GM19023 (cell line): Measurements from ENCODE around the gene STX10.

ENCODE experiments used
- ATAC-seq: cut with Tn5 transposase; IDR thresholded peaks from one replicate; pipeline ENCODE4 v1.9.1; 2021; ENCODE audit warnings: mild to moderate bottlenecking, moderate library complexity; ENCODE audit not compliant: unreplicated experiment

STX10 gene

DNA sequence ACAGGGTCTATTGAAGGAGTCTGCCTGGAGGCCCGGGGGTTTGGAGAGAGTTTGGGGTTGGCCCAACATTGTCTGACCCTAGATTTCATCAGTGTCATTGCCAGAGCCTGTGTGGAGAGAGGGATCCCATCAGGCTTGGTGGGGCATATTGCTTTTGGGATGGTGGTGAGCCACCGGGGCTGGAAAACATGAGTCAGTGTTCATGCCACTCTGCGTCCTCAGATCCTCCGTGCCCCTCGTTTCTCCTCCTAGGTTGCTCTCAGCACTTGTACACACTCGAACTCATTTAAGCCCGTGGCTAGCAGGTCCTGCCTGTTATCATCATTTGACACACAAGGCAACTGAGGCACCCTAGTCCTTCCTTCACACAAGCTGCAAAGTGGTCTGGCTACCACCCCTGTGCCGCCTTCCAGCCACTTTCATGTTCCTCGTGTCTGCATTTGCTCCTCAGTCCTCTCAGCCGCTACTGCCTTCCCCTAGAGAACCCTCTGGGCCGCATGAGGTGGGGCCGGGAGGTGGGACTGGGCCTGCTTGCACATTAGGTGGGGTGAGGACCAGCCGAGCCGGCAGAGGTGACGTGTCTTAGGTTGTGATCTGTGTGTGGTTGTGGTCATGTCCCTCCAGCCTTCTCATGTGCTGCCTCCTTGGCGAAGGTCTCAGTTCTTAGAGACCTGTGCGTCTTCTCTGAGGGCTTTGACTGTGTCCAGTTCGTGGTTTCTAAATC, 28.5 kb downstream of the STX10 start:
- no peak for ATAC-seq

DNA sequence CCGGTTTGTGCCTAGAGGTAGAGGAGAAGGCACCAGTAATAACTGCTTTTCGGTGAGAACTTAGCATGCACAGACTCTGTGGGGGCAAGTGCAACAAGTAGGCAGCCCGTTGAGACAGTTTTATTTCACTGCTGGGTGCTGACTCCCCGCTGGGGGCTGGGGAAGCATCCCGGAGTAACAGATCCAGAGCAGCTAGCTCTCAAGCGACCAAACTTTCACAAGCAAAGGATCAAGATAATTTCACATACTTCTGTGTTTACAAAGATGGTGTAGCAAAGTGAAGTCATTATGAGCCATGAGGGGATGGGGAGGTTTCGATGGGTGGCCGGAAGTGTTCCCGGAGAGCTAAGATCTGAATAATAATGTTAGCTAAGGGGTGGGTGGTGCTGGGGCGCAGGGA, 29.4 kb downstream of the STX10 start:
- ATAC-seq: no peak

DNA sequence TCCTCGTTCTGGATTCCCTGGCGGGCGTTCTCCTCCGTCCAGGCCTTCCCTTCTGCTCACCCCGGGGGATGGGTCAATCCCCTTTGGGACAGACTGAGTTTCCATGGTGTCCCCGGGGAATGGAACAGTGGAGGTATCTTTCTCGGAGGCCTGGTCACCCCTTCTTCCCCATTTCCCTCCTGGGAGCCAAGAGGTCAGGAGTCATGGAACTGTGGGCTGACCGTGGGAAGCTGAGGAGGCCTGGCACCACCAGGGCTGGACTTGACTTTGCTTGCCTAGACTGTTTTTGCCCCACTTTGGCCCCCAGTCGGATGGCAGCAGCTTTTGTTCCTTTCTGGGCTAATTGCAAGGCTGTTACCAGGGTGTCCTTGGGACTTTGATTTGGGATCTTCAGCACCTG, 30.1 kb downstream of the STX10 start:
- ATAC-seq: no peak

DNA sequence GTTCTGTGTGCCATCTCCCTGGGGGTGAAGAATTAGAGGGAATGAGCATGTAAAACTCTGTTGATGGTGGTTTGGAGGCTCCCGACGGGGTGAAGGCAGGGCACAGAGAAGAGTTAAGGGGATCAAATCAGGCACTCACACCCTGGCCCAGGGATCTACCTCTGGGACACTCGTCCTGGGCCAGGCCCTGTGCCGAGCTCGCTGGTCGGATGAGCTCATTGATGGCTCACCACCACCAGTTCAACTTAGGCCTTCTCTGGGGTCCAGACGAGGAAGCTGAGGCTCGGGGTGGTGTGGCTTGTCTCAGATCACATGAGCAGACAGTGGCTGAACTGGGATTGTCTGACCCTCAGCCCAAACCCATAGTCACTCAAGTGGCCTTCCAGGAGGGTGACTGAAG, 30.5 kb downstream of the STX10 start:
- no peak for ATAC-seq

DNA sequence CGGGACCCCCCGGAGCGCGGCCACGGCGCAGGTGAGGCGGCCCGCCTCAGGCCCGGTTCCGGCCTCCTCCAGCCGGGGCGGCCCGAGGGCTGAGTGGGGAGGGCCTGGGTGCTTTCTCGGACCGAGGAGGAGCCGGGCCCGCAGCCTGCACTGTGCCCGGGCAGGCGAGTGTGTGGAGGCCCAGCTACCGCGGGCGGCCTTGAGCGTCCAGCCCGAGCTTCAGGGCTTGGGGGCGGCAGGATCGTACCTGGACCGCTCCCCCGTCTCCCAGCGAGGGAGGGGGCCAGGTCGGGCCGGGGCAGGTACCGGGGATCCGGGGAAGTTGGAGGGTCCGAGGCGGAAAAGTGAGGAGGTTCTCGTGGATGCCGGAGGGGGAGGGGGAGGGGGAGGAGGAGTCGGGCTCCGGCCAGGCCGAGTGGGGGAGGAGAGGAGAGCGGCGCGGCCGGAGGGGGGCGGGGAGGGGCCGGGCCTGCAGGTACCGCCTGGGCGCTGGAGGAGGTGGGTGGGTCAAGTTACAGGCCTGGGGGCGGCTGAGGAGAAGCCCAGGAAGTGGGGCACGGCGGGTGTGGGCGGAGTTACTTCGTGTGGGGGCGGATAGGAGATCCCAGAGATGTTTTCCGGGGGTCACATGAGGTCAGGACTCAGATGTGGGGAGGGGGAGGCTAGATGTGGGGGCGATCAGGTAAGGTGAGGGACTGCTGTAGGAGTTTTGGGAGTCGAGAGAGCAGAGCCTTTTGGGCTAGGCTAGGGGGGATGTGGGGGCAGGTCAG, 31.6 kb downstream of the STX10 start:
- ATAC-seq: no peak

DNA sequence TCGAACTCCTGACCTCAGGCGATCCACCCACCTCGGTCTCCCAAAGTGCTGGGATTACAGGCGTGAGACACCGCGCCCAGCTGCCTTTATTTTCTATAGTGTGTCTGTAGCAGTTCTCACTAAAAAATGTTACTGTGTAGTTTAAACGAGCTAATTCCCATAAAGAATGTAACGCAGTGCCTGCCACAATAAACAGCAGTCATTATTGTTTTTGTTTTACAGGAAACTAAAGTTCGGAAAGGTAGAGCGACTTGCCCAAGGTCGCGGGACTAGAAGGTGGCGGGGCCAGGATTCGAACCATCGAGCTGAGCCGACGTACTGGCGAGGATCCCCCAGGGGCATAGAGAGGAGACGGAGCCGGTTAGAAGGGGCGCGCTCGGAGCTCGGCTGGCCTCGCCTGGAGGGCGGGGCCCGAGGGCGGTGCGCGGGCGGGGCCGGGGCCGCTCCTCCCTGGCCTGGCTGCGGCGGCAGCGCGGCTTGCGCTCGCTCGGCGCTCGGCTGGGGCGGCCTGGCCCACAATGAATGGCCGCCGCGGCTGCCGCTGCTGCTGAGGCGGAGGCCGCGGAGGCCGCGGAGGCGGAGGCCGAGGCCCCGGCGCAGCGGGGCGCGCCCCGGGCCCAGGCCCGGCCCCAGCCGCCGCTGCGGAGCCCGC, 32.3 kb downstream of the STX10 start, which contains the start of gene NACC1:
NACC1 (plus strand) TSS at position 493 of the 652 bp plus-strand sequence. CDS start 16,944 bp downstream, outside the sequence.
- ATAC-seq: peak; percentile 47

DNA sequence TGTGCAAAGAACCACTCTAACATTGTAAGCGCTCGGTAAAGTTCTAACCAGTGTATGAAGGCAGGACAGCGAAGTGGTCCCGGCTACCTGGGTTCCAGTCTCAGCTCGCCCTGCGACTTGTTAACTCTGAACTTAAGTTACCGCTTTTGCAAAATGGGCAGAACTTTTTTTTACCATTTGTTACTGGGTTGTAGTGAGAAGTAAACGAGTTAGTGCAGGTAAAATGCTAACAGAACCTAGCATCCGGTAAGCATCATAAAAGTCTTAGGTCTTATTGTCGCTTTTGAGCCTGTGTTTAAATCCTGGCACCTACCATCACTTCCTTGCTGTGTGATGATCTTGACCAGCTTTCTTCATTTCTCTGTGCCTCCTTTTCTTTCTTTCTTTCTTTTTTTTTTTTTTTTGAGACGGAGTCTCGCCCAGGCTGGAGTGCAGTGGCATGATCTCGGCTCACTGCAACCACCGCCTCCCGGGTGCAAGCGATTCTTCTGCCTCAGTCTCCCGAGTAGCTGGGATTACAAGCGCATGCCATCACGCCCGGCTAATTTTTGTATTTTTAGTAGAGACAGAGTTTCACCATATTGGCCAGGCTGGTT, 32.9 kb downstream of the STX10 start:
- no peak for ATAC-seq

DNA sequence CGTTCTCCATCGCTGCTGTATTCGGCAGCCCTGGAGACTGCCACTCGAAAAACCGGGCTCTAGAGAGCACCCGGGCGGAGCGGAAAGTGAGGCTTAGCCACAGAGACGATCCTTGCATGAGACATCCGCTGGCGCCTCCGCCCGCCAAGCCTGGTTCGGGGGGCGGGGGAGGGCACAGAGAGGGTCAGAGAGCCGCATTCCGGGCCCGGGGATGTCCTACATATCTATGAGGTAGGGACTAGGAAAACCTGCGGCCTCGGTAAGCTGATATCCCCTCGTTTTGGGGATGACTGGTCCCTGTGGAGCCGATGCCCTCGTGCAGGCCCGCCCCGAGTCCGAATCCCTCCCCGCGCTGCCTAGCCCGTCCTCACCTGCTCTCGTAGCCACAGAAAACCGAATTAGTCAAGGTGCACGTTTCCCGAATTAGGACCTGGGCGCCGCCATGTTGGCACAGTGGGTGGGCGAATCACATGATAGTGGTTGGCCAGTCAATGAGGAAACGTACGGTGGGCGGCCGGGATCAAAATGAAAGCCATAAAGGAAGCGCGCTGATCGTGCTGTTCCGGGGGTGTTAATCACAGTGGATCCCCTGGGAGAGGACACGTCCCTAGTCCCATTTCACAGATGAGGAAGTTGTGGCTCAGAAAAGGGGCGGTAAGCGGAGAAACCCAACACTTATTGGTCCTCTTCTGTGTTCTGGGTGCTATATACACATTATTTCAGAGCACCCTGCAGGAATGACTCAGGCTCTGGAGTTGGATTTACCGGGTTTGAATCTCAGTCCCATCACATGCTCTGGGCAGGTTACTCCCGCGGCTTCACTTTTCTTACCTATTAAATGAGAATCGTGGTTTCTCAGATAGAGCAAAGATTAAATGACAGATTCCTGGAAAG, 33.6 kb downstream of the STX10 start, which contains the start of gene TRMT1:
TRMT1 (minus strand) TSS at position 459 of the 894 bp plus-strand sequence; CDS start at position 118, 341 bp downstream.
- no peak for ATAC-seq

DNA sequence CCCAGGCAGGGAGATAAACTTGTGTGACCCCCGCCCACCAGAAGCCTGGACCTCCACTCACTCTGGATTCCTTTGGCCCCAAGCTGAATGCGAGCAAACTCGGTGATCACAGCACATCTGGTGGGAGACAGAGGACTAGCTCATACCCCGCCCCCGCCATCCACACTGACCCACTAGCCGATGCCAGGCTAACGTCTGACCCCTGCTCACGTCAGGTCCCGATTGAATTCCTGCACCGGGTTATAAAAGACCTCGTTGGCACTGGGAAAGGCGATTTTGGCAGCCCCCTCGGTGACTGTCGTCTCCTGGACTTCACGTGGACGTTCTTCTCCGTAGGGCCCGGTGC, 34.3 kb downstream of the STX10 start:
- ATAC-seq: no peak

DNA sequence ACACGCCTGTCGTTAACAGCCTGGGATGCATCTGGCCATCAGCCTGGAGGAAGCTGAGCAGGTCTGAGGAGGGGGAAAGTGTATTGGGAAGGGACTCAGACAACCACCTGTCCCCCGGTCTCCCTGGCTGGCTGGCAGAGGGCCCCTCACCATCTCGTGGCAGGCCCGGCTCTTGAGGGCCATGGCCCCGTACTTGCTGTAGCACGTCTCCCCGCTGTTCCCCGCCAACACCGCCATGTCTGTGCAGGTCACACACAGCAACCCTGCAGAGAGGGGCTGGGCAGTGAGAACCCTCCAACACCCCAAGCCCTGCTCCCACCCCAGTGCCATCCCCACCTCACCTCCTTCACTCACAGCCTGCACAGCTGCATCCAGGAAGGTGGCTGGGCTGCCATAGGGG, 37.6 kb downstream of the STX10 start:
- ATAC-seq: no peak

DNA sequence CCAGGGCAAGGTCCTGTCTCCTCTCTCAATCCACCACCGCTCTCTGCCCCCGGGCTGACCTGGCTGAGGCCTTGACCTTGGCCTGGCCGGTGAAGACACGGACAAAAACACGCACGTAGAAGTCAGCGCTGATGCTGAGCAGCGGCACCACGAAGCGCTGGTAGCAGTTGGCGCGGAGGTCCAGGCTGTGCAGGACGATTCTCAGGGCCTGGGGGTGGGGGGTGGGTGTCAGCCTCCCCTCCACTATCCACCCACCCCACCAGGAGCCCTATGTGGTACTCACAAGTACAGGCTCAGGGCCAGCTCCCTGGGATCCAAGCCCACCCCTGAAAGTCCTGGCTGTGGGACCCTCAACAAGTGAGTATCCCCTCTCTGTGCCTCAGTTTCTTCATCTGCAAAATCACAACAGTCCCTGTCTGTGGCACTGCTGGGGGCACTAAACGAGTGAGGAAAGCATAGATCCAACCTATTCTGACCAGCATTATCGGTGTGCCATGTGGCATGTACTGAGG, 40.0 kb downstream of the STX10 start:
- no peak for ATAC-seq

DNA sequence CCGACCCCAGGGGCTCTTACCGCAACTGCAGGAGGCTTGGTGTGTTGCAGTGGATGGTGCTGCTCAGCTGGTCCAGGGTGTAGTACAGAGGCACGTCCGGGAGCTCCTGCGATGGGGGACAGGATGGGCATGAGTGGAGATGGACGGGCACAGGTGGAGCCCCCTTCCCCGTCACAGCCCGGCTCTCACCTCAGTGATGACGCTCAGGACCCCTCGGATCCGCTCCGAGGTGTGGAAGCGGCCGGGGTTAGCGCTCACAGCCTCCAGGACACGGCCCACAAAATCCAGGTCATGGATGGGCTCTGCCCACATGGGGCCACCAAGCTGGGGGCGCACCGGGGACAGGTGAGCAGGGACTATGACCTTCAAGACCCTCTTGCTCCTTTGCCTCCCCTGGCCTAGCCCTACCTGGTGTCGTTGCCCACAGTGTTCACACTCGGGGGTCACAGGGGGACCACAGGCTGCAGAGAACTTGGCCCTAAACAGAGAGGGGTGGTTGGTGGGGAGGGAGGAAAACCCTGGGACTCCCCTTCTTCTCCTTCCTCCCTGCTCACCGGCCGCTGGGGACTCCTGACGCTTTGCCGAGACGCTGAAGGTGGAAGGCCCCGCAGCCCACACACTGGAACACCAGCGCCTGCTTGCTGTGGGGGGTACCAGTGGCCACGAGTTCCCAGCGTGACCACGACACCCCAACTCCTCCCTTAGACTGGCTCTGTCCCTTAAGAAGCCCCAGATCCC, 40.6 kb downstream of the STX10 start:
- ATAC-seq: no peak

DNA sequence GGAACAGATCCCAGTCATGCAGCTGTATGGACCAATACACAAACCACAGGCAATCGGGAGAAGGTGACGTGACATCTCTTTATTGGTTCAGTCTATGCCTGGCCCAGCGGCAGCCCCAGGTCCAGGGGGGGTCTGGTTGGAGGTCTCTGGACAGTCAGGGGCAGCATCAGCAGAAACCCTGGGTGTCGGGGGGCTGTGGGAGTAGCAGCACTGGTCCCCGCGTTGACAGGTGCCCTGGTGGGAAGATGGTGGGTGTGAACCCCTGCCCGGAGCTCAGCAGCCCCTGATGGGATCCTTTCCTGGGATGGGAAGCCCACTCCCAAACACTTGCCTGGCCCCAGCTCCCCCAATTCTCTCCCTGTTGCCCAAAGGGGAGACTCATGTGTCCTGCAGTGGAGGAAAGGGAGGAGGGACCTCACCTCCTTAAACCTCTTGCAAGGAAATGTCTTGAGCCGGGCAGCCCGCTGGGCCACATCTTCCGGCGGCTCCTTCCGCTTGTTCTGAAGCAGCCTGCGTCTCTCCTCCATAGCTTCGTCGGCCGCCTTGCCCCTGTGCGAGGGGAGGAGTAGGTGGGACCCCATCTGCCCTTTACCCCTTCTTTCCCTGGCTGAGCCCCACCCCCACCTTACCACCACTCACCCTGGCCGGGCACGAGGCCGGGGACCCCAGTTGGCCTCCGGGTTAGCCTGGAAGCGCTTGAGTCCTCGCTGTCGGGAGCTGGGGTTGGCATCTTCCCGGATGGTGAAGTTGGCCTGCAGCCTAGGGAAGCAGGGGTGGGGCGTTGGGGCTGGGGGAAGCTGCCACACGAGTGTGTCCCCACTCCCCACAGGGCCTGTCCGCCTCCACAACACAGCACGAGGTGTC, 45.1 kb downstream of the STX10 start:
- no peak for ATAC-seq

DNA sequence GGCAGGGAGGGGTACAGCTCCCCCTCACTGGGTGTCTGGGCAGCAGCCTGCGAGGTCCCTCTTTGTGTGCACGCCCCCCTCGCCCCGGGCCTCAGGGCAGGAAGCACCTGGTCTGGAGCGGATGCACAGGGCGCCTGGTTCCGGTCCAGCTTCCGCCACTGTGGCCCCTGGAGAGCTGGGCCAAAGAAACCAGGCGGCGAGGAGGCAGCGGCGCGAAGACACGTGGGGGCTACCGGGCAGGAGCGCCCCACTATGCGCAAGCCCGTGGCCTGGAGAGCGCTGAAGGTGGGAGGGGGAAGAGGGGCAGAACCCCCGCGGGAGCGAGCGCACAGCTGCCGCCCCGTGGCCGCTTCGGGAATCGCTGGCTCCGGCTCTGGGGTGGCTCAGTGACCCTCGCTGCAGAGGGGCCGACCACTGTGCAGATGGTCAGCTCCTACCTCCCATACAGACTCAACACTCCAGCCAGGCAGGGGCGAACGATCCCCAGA, 45.8 kb downstream of the STX10 start:
- ATAC-seq: no peak

DNA sequence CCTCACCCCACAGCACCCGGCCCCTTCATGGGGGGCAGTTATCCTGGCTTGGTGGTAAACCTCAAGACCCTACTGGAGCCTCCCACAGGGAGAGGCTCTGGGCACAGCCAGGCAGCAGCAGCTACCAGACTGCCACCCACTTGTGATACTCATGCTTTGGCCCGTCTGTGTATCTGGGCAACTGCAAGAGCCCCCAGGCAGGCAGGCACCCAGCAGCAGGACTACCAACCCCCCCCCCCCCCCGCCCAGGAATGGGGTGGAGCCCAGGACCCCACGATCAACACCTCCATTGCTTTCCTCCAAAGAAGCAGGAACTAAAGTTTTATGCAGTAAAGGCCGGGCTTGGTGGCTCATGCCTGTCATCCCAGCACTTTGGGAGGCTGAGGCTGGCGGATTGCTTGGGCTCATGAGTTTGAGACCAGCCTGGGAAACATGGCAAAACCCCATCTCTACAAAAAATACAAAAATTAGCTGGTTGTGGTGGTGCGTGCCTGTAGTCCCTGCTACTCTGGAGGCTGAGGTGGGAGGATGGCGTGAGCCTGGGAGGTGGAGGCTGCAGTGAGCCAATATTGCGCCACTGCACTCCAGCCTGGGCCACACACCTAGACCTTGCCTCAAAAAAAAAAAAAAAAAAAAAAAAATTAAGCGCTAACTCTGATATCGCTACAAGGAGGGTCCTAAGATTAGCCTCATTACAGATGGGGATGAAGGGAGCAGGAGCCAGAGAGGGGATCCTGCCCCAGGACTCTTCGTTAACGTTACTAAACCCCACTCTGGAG, 46.4 kb downstream of the STX10 start:
- ATAC-seq: no peak

DNA sequence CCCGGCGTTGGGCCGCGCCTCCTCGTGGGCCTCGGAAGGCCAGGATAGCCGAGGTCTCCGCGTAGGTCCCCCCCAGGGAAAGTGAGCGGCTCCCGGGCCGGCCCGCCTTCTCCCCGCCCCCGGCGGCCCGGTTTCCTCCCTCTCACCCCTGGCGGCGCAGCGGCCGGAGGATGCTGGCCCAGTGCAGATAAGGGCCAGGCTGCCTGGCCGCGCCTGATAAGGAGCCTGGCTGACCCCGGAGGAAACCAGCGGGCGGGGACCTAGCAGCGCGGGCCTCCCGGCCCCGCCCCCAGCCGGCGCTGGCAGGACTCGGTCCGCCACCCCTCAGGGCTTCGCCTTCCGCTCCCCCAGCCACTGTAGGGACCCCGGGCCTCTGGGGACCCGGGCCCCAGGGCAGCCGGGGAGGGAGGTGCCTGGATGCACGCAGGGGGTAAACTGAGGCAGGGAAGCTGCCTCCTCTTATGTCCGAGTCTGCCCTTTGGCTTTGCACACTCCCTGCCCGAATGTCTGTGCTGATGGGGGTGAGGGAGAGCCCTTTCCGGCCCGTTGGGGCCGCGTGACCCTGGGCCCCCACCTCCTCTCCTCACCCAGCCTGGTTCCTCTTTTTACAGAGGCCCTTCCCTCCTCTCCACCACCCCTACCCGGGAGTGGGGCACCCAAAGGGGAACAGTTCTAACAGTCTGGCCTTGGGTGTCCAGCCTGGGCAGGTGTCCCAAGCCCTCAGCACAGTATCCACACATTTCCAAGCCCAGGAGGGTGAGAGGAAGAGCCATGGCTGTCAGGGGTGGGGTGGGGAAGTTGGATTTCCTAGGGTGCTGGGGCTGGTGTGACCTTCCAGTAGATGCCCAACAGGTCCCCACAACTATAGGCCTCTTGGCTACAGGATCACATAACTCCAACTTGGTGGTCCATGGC, 47.3 kb downstream of the STX10 start, which contains the start of gene LYL1:
LYL1 (minus strand) TSS at position 193 of the 915 bp plus-strand sequence. CDS start 1,687 bp downstream, outside the sequence.
- ATAC-seq: peak; percentile 46

DNA sequence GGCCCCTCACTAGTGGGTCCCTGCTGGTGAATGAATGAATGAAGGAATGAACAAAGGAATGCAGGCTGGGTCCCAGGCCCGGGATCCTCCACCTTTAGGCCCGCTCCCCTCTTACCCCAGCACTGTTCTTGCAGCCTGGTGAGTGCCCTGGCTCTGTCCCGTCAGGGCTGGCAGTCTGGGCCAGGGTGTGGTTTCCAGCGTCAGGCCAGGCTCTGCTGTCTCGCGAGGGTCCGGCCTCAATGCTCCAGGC, 47.8 kb downstream of the STX10 start:
- ATAC-seq: no peak
